Erythroblast (primary cell): ENCODE data around the gene AHRR.

Experiments used
- GATA1 ChIP-seq: IDR thresholded peaks from 2 replicates; pipeline ENCODE4 v1.6.1; 2011; ENCODE audit warnings: low read depth, mild to moderate bottlenecking, control low read depth, low read length, moderate library complexity
- POLR2A ChIP-seq: IDR thresholded peaks from 2 replicates; pipeline ENCODE4 v1.6.1; 2011; ENCODE audit warnings: mild to moderate bottlenecking, low read length

GRCh38 chr5:308672-309271 is 12.7 kb upstream of the AHRR start:
- TF ChIP-seq POLR2A (no peak), GATA1 (no peak)
